Measurements from ENCODE around the gene MEMO1. TPM values are rescaled to one million over a fixed set of nuclear protein-coding genes. Genes with fewer than 3 reads are reported as not detected.

Gene MEMO1
- polyA plus RNA-seq, 1 of the 3 experiments (the other 2 are of a cell fraction), result 54.3 TPM

DNA sequence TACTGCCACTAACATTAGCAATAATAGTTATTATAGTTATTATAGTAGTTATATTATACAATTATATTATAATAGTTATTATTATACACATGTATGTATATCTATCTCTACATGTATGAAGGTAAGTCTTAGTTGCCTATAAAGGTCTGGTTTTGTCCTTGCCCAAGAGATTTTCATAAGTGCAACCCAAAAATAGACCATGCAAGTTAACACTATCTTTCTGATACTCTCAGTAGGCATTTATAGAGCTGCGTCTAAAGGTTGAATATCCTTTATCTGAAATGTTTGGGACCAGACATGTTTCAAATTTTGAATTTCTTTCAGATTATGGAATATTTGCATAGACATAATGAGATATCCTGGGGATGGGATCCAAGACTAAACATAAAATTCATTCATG is 175.4 kb downstream of the MEMO1 start:
- no peaks in the 10 kb centered on the region for H3F3A ChIP-seq (replicated peaks; ENCODE audit: insufficient read depth)
- 92% methylated on average over 1 of the region's 1 CpG for WGBS (ENCODE audit: low lambda C conversion rate)
- H4K20me1 ChIP-seq (ENCODE audit: insufficient read depth), result no peaks in the 10 kb centered on the region
- H3K9me3 ChIP-seq, result no peaks in the 10 kb centered on the region
- DNase-seq, result no peak
- no peaks in the 10 kb centered on the region for H3K9me2 ChIP-seq
- H3K36me3 ChIP-seq (replicated peaks in 1 of 2; ENCODE audit: control insufficient read depth in 1 of 2, insufficient read depth in 2 of 2, low read length in 1 of 2), result no peaks in the 10 kb centered on the region
- ChIA-PET POLR2A (no interaction called here), CTCF (no interaction called here)
- H3K79me2 ChIP-seq (ENCODE audit: insufficient read depth), result no peaks in the 10 kb centered on the region
- TF ChIP-seq, protein P1, sequence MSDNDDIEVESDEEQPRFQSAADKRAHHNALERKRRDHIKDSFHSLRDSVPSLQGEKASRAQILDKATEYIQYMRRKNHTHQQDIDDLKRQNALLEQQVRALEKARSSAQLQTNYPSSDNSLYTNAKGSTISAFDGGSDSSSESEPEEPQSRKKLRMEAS (IDR thresholded peaks at IDR 0.05; ENCODE audit: low read depth), result no peak
- no peak for TF ChIP-seq FOSL2 (IDR thresholded peaks at IDR 0.05; ENCODE audit: borderline replicate concordance, low read depth)
- no peak for TF ChIP-seq JUND (IDR thresholded peaks at IDR 0.05)
- TF ChIP-seq, protein P2, sequence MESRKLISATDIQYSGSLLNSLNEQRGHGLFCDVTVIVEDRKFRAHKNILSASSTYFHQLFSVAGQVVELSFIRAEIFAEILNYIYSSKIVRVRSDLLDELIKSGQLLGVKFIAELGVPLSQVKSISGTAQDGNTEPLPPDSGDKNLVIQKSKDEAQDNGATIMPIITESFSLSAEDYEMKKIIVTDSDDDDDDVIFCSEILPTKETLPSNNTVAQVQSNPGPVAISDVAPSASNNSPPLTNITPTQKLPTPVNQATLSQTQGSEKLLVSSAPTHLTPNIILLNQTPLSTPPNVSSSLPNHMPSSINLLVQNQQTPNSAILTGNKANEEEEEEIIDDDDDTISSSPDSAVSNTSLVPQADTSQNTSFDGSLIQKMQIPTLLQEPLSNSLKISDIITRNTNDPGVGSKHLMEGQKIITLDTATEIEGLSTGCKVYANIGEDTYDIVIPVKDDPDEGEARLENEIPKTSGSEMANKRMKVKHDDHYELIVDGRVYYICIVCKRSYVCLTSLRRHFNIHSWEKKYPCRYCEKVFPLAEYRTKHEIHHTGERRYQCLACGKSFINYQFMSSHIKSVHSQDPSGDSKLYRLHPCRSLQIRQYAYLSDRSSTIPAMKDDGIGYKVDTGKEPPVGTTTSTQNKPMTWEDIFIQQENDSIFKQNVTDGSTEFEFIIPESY (IDR thresholded peaks at IDR 0.05; ENCODE audit: borderline replicate concordance, low read depth), result no peak
- no peak for TF ChIP-seq POLR2AphosphoS5 (IDR thresholded peaks at IDR 0.05; ENCODE audit: low read depth, low read length)
- TF ChIP-seq FOXJ3 (CRISPR knock-in tag; IDR thresholded peaks at IDR 0.05), result no peak
- H3K9ac ChIP-seq, result no peak overlapping the region
- H2AFZ ChIP-seq (ENCODE audit: low read depth), result no peak overlapping the region
- no peak overlapping the region for H3K4me3 ChIP-seq (ENCODE audit: low read depth in 2 of 2, low read length in 1 of 2)
- no peak overlapping the region for H3K27ac ChIP-seq (ENCODE audit: low read depth in 2 of 2, low read length in 1 of 2)
- no peak overlapping the region for H3K4me2 ChIP-seq
- no peaks in the 10 kb centered on the region for H3K27me3 ChIP-seq (ENCODE audit: insufficient read depth)
- no peaks in the 10 kb centered on the region for H3K4me1 ChIP-seq (ENCODE audit: control insufficient read depth in 1 of 2, insufficient read depth in 2 of 2, low read depth in 1 of 2, low read length in 1 of 2)

DNA sequence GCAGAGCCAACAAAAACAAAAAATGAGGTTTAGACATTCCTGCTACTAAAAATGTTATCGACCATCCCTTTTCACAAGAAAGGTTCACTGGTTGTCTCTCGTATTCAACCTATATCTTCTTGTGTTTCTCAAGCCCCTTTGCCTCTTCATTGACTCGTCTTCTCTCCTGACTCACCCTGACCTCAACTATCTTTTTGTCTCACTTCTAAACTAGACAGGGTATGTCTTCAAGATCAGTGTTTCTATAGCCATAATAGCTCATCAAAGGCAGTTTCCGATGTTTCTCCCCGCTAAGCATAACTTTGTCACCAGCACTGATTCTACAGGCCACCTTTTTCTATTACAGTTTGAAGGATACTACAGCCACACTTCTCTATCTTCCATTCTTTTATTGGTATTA is 178.4 kb downstream of the MEMO1 start:
- no peak overlapping the region for H3K4me2 ChIP-seq
- no peak overlapping the region for H2AFZ ChIP-seq (ENCODE audit: low read depth)
- POLR2A ChIA-PET, result no interaction called here
- no peak for TF ChIP-seq TCF12 (IDR thresholded peaks at IDR 0.05)
- no peaks in the 10 kb centered on the region for H3K9me3 ChIP-seq
- H3K9me2 ChIP-seq, result no peaks in the 10 kb centered on the region
- H3K36me3 ChIP-seq (replicated peaks in 1 of 2; ENCODE audit: control insufficient read depth in 1 of 2, insufficient read depth in 2 of 2, low read length in 1 of 2), result no peaks in the 10 kb centered on the region
- WGBS (ENCODE audit: low lambda C conversion rate), result 42% methylated on average over 5 of the region's 5 CpGs
- no peaks in the 10 kb centered on the region for H3K79me2 ChIP-seq (ENCODE audit: insufficient read depth)
- no peak for DNase-seq
- no peak overlapping the region for H3K9ac ChIP-seq
- CTCF ChIA-PET, result no interaction called here
- no peak overlapping the region for H3K27ac ChIP-seq (ENCODE audit: low read depth in 2 of 2, low read length in 1 of 2)
- no peaks in the 10 kb centered on the region for H3K27me3 ChIP-seq (ENCODE audit: insufficient read depth)
- H4K20me1 ChIP-seq (ENCODE audit: insufficient read depth), result no peaks in the 10 kb centered on the region
- no peak overlapping the region for H3K4me3 ChIP-seq (ENCODE audit: low read depth in 2 of 2, low read length in 1 of 2)
- H3K4me1 ChIP-seq (ENCODE audit: control insufficient read depth in 1 of 2, insufficient read depth in 2 of 2, low read depth in 1 of 2, low read length in 1 of 2), result no peaks in the 10 kb centered on the region
- H3F3A ChIP-seq (replicated peaks; ENCODE audit: insufficient read depth), result no peaks in the 10 kb centered on the region

DNA sequence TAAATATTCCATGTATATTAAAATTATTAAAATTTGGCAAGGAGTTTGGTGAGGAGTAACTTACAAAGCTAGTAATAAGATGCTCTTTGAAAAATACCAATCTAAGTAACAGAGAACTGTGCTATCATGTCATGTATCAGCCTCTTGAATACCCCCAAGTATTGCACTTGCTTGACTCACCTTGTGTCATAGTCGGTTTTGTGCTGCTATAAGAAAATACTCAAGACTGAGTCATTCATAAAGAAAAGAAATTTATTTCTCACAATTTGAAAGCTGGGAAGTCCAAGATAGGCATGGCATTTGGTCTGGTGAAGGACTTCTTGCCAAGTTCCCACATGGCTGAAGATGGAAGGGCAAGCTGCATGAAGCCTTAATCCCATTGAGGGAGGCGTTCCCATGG is 179.2 kb downstream of the MEMO1 start:
- TF ChIP-seq FOXJ3 (CRISPR knock-in tag; IDR thresholded peaks at IDR 0.05) (no peak), FOSL2 (IDR thresholded peaks at IDR 0.05; ENCODE audit: borderline replicate concordance, low read depth) (peak; percentile 25; the same call in 1 of the 2 replicates)
- TF ChIP-seq, protein P3, sequence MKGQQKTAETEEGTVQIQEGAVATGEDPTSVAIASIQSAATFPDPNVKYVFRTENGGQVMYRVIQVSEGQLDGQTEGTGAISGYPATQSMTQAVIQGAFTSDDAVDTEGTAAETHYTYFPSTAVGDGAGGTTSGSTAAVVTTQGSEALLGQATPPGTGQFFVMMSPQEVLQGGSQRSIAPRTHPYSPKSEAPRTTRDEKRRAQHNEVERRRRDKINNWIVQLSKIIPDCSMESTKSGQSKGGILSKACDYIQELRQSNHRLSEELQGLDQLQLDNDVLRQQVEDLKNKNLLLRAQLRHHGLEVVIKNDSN (IDR thresholded peaks at IDR 0.05; ENCODE audit: borderline replicate concordance, low read depth), result no peak
- H3K36me3 ChIP-seq (replicated peaks in 1 of 2; ENCODE audit: control insufficient read depth in 1 of 2, insufficient read depth in 2 of 2, low read length in 1 of 2), result no peaks in the 10 kb centered on the region
- H2AFZ ChIP-seq (ENCODE audit: low read depth), result no peak overlapping the region
- H3K79me2 ChIP-seq (ENCODE audit: insufficient read depth), result no peaks in the 10 kb centered on the region
- CTCF ChIA-PET, result no interaction called here
- H3K9me2 ChIP-seq, result no peaks in the 10 kb centered on the region
- no peaks in the 10 kb centered on the region for H3K9me3 ChIP-seq
- DNase-seq, result no peak
- H4K20me1 ChIP-seq (ENCODE audit: insufficient read depth), result no peaks in the 10 kb centered on the region
- H3K4me1 ChIP-seq (ENCODE audit: control insufficient read depth in 1 of 2, insufficient read depth in 2 of 2, low read depth in 1 of 2, low read length in 1 of 2), result no peaks in the 10 kb centered on the region
- no peaks in the 10 kb centered on the region for H3F3A ChIP-seq (replicated peaks; ENCODE audit: insufficient read depth)
- H3K4me2 ChIP-seq, result no peak overlapping the region
- H3K27ac ChIP-seq (ENCODE audit: low read depth in 2 of 2, low read length in 1 of 2), result no peak overlapping the region
- POLR2A ChIA-PET, result interaction anchor here (0.5 kb wide), 1 partner anchor 566 kb away, joined by 3 read pairs; no protein-coding TSS in a partner anchor
- 54% methylated on average over 2 of the region's 2 CpGs for WGBS (ENCODE audit: low lambda C conversion rate)
- H3K27me3 ChIP-seq (ENCODE audit: insufficient read depth), result no peaks in the 10 kb centered on the region
- no peak overlapping the region for H3K4me3 ChIP-seq (ENCODE audit: low read depth in 2 of 2, low read length in 1 of 2)
- H3K9ac ChIP-seq, result no peak overlapping the region
